Ascending aorta (tissue), 2 donors: Measurements from ENCODE around the gene SCLT1. TPM values are rescaled to one million over a fixed set of nuclear protein-coding genes. Genes with fewer than 3 reads are reported as not detected.

ENCODE experiments used
- DNase-seq, 2 donors: peaks; one replicate each; pipeline ENCODE4 v3.0.0-alpha.2; 2019; ENCODE audit warnings: low spot score in 2 of 2
- H3K27ac ChIP-seq, 2 donors: fragments of 200-600 bp; sonication (generic); one replicate each; pipeline ENCODE4 v1.5.1; 2016 to 2017; ENCODE audit warnings: mild to moderate bottlenecking in 1 of 2
- H3K27me3 ChIP-seq: fragments of 200-600 bp; sonication (generic); one replicate; pipeline ENCODE4 v1.5.1; 2017
- H3K36me3 ChIP-seq, 2 donors: fragments of 200-600 bp; sonication (generic); one replicate each; pipeline ENCODE4 v1.5.1; 2016
- H3K4me1 ChIP-seq, 2 donors: fragments of 200-600 bp; sonication (generic); one replicate each; pipeline ENCODE4 v1.5.1; 2016 to 2017; ENCODE audit warnings: mild to moderate bottlenecking in 1 of 2
- H3K4me3 ChIP-seq, 2 donors: fragments of 200-600 bp; sonication (generic); one replicate each; pipeline ENCODE4 v1.5.1; 2016 to 2017; ENCODE audit warnings: mild to moderate bottlenecking in 1 of 2
- H3K9me3 ChIP-seq, 2 donors: fragments of 200-600 bp; sonication (generic); one replicate each; pipeline ENCODE4 v1.5.1; 2016
- intact Hi-C: fragments of 100-400 bp; cut with DNase I; formaldehyde crosslinking; loops from one replicate; pipeline ENCODE4 v1.15.1; 2023
- total RNA-seq: library from RNA; depleted of rRNA; stranded (reverse); fragments of >200 nt; gene quantifications from one replicate; pipeline ENCODE4 v1.1.0, GENCODE V29; 2016
- TF ChIP-seq, protein P1 (sequence below), 3 experiments: fragments of 200-600 bp in 2 of 3; fragments of 450-650 bp in 1 of 3; sonication (generic) in 2 of 3; IDR thresholded peaks; one replicate each; pipeline ENCODE4 v1.5.1; 2016 to 2019; ENCODE audit warnings: antibody characterized with exemption in 3 of 3, mild to moderate bottlenecking in 1 of 3, moderate library complexity in 1 of 3

SCLT1 gene
- total RNA-seq, 1 donor from 2014 or later, result 7.0 TPM

GRCh38 chr4:129094347-129094746 lies 1.0 kb upstream of the SCLT1 start:
- H3K4me1 ChIP-seq, result peaks cover 0 to 14% of the 10 kb centered on the region in 2 donors
- TF ChIP-seq, protein P1, sequence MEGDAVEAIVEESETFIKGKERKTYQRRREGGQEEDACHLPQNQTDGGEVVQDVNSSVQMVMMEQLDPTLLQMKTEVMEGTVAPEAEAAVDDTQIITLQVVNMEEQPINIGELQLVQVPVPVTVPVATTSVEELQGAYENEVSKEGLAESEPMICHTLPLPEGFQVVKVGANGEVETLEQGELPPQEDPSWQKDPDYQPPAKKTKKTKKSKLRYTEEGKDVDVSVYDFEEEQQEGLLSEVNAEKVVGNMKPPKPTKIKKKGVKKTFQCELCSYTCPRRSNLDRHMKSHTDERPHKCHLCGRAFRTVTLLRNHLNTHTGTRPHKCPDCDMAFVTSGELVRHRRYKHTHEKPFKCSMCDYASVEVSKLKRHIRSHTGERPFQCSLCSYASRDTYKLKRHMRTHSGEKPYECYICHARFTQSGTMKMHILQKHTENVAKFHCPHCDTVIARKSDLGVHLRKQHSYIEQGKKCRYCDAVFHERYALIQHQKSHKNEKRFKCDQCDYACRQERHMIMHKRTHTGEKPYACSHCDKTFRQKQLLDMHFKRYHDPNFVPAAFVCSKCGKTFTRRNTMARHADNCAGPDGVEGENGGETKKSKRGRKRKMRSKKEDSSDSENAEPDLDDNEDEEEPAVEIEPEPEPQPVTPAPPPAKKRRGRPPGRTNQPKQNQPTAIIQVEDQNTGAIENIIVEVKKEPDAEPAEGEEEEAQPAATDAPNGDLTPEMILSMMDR (IDR thresholded peaks at IDR 0.05), result no peak
- H3K9me3 ChIP-seq, result no peaks in the 10 kb centered on the region
- DNase-seq, result no peak
- no peaks in the 10 kb centered on the region for H3K36me3 ChIP-seq
- no peaks in the 10 kb centered on the region for H3K27me3 ChIP-seq
- peak overlapping the region; percentile 91 to 92 for H3K27ac ChIP-seq
- intact Hi-C loops, result loop anchor here (5.0 to 10.0 kb wide), 6 partner anchors 282 to 1310 kb away; partner anchors contain the start of genes HSPA4L and PGRMC2
- H3K4me3 ChIP-seq, result peak overlapping the region in 1 of 2 donors; percentile 75

DNA sequence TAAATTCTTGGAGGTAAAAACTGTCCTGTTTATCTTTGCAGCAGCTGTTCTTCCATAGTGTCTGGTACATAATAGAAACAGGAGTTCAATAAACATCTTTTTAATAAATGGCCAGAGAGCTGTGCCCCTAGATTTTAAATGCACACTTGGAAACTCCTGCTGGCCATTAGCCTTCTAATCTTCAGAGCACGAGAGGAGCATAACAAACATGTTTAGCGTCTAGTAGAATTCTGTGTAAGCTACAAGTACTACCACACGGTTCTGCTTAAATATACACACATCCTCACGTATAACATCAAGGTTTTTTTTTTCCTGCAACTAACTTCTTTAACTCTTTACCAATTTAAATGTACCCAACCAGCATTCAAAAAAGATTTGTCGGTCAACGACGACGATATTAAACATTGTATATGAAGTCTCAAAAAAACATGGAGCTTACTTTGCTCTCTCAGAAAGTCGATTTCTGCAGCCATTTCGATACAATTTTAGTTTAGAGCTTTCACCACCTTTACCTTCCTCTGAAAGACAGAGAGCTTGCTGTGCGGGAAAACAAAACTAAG lies 628 bp downstream of the SCLT1 start:
- Histone ChIP-seq H3K9me3 (no peaks in the 10 kb centered on the region), H3K4me3 (peak overlapping the region; percentile 74 to 75), H3K4me1 (peaks cover 0 to 14% of the 10 kb centered on the region in 2 donors), H3K27me3 (no peaks in the 10 kb centered on the region), H3K27ac (peak overlapping the region; percentile 91 to 92), H3K36me3 (no peaks in the 10 kb centered on the region)
- intact Hi-C loops, result loop anchor here (2.0 to 10.0 kb wide), 8 partner anchors 280 to 1308 kb away; partner anchors contain the start of genes HSPA4L, LARP1B and PGRMC2
- TF ChIP-seq, protein P1 (IDR thresholded peaks at IDR 0.05), result no peak
- no peak for DNase-seq

GRCh38 chr4:129087516-129087915 lies 5.8 kb downstream of the SCLT1 start:
- TF ChIP-seq, protein P1 (IDR thresholded peaks at IDR 0.05), result no peak
- Histone ChIP-seq H3K27ac (no peak overlapping the region), H3K27me3 (no peaks in the 10 kb centered on the region), H3K4me3 (no peak overlapping the region), H3K9me3 (peaks cover 0 to 10% of the 10 kb centered on the region in 2 donors), H3K36me3 (no peaks in the 10 kb centered on the region), H3K4me1 (peaks cover 0 to 5% of the 10 kb centered on the region in 2 donors)
- no peak for DNase-seq
- intact Hi-C loops, result no loop called here

DNA sequence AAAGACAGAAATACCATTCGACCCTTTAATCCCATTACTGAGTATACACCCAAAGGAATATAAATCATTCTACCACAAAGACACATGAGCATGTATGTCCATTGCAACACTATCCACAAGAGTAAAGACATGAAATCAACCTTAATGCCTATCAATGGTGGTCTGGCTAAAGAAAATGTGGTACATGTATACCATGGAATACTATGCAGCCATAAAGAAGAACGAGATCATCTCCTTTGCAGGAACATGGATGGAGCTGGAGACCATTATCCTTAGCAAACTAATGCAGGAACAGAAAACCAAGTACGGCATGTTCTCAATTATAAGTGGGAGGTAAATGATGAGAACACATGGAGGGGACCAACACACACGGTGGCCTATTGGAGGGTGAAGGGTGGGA lies 7.9 kb downstream of the SCLT1 start:
- peaks cover 0 to 10% of the 10 kb centered on the region in 2 donors for H3K9me3 ChIP-seq
- peaks cover 9 to 17% of the 10 kb centered on the region in 2 donors for H3K36me3 ChIP-seq
- no peak overlapping the region for H3K4me3 ChIP-seq
- no peak overlapping the region for H3K27ac ChIP-seq
- DNase-seq, result no peak
- no peaks in the 10 kb centered on the region for H3K27me3 ChIP-seq
- H3K4me1 ChIP-seq, result no peaks in the 10 kb centered on the region
- TF ChIP-seq, protein P1 (IDR thresholded peaks at IDR 0.05), result no peak
- intact Hi-C loops, result no loop called here

- H3K27me3 ChIP-seq, result no peaks in the 10 kb centered on the region
- TF ChIP-seq, protein P1 (IDR thresholded peaks at IDR 0.05), result no peak
- no peaks in the 10 kb centered on the region for H3K4me1 ChIP-seq
- DNase-seq, result no peak
- no peak overlapping the region for H3K4me3 ChIP-seq
- intact Hi-C loops, result no loop called here
- H3K9me3 ChIP-seq, result peaks cover 0 to 17% of the 10 kb centered on the region in 2 donors
- H3K36me3 ChIP-seq, result peaks cover 19 to 35% of the 10 kb centered on the region in 2 donors
- no peak overlapping the region for H3K27ac ChIP-seq
Observed at GRCh38 chr4:129082302-129082701, 11.0 kb downstream of the SCLT1 start.
